ENCODE measurements around the gene RHOC. TPM values are rescaled to one million over a fixed set of nuclear protein-coding genes. Genes with fewer than 3 reads are reported as not detected.
"Not testable (repeated sequence)": the region's sequence is repeated elsewhere in the genome, so short reads cannot be mapped to it uniquely, and the experiment has no call there.

The RHOC gene
- total and polyA plus RNA-seq, 2 donors (not counting 1 experiment from before 2014, with no cell fraction given): 21.0 to 28.3 TPM

- H3K4me3 Mint-ChIP-seq: no peak overlapping the region
- CTCF ChIA-PET: interaction anchor here (1.1 to 9.7 kb wide), 3 partner anchors 9 to 352 kb away, joined by 3 to 109 read pairs (median 3); partner anchors contain the start of gene LRIG2
Measured at GRCh38 chr1:112721966-112722524, 15.1 kb upstream of the RHOC start.

GRCh38 chr1:112721294-112721693 lies 14.4 kb upstream of the RHOC start:
- not testable (repeated sequence) for H3K4me3 Mint-ChIP-seq
- peaks cover 17% of the 10 kb centered on the region for H3K4me1 Mint-ChIP-seq

More at GRCh38 chr1:112721966-112722524, 15.1 kb upstream of the RHOC start:
- Histone ChIP-seq H3K27me3 (replicated peaks in 1 of 4; ENCODE audit: control extremely low read depth in 1 of 4, control insufficient read depth in 3 of 4, insufficient read depth in 4 of 4, low read length in 3 of 4) (peaks cover 0 to 22% (median 12%) of the 10 kb centered on the region in 4 experiments), H3K9me3 (ENCODE audit: control extremely low read depth in 1 of 3, control insufficient read depth in 2 of 3, insufficient read depth in 1 of 3, low read length in 2 of 3) (no peaks in the 10 kb centered on the region), H3K4me3 (ENCODE audit: control extremely low read depth in 1 of 5, extremely low read depth in 1 of 5, insufficient read depth in 1 of 5, low read depth in 2 of 5, low read length in 4 of 5) (no peak overlapping the region), H4K20me1 (ENCODE audit: control insufficient read depth, insufficient read depth, low read length, poor library complexity, severe bottlenecking) (no peaks in the 10 kb centered on the region), H3K4me2 (replicated peaks; ENCODE audit: low read depth, low read length, poor library complexity, severe bottlenecking) (no peak overlapping the region), H3K9ac (ENCODE audit: low read length) (no peak overlapping the region), H3K4me1 (ENCODE audit: control insufficient read depth in 2 of 2, insufficient read depth in 2 of 2, low read length in 2 of 2) (peaks cover 8 to 25% of the 10 kb centered on the region in 2 donors), H3K79me2 (ENCODE audit: control insufficient read depth, insufficient read depth, low read length) (no peaks in the 10 kb centered on the region), H3K36me3 (replicated peaks in 1 of 2; ENCODE audit: control extremely low read depth in 1 of 2, control insufficient read depth in 1 of 2, extremely low read depth in 1 of 2, insufficient read depth in 2 of 2, low read length in 1 of 2) (no peaks in the 10 kb centered on the region), H3K27ac (ENCODE audit: low read length in 2 of 2) (no peak overlapping the region), H2AFZ (ENCODE audit: insufficient read depth, low read depth, low read length, poor library complexity, severe bottlenecking) (no peak overlapping the region)
- no peaks in the 10 kb centered on the region for H3K9me3 Mint-ChIP-seq (ENCODE audit: insufficient read depth)
- intact Hi-C loops (cut with micrococcal nuclease): no loop called here
- peaks cover 14% of the 10 kb centered on the region for H3K4me1 Mint-ChIP-seq
- POLR2A ChIA-PET: no interaction called here
- WGBS (ENCODE audit: insufficient coverage): 91% methylated on average over 8 of the region's 10 CpGs
- DNase-seq: no peak
- ATAC-seq (ENCODE audit: low read depth): no peak
- H3K27me3 Mint-ChIP-seq: peaks cover 36% of the 10 kb centered on the region
- no peak for TF ChIP-seq CTCF (IDR thresholded peaks at IDR 0.05)
- TF ChIP-seq EZH2 (IDR thresholded peaks at IDR 0.05; ENCODE audit: borderline replicate concordance, insufficient read depth, low read depth, low read length, poor library complexity, severe bottlenecking): no peak
- no peak overlapping the region for H3K27ac Mint-ChIP-seq

More at GRCh38 chr1:112721294-112721693, 14.4 kb upstream of the RHOC start:
- POLR2A ChIA-PET; H3K4me2 ChIP-seq (replicated peaks; ENCODE audit: low read depth, low read length, poor library complexity, severe bottlenecking); H3K79me2 ChIP-seq (ENCODE audit: control insufficient read depth, insufficient read depth, low read length); DNase-seq; H3K36me3 ChIP-seq (replicated peaks in 1 of 2; ENCODE audit: control extremely low read depth in 1 of 2, control insufficient read depth in 1 of 2, extremely low read depth in 1 of 2, insufficient read depth in 2 of 2, low read length in 1 of 2); H3K27ac ChIP-seq (ENCODE audit: low read length in 2 of 2); H4K20me1 ChIP-seq (ENCODE audit: control insufficient read depth, insufficient read depth, low read length, poor library complexity, severe bottlenecking); H3K9ac ChIP-seq (ENCODE audit: low read length); ATAC-seq (ENCODE audit: low read depth); H3K4me3 ChIP-seq (ENCODE audit: control extremely low read depth in 1 of 5, extremely low read depth in 1 of 5, insufficient read depth in 1 of 5, low read depth in 2 of 5, low read length in 4 of 5); H3K9me3 Mint-ChIP-seq (ENCODE audit: insufficient read depth); H3K9me3 ChIP-seq (ENCODE audit: control extremely low read depth in 1 of 3, control insufficient read depth in 2 of 3, insufficient read depth in 1 of 3, low read length in 2 of 3); H2AFZ ChIP-seq (ENCODE audit: insufficient read depth, low read depth, low read length, poor library complexity, severe bottlenecking); intact Hi-C loops (cut with micrococcal nuclease); H3K27ac Mint-ChIP-seq: not testable (repeated sequence)
- WGBS (ENCODE audit: insufficient coverage): 79% methylated on average over 2 of the region's 2 CpGs
- CTCF ChIA-PET: interaction anchor here (0.5 to 9.7 kb wide), 8 partner anchors 10 to 353 kb away, joined by 3 to 109 read pairs (median 3); partner anchors contain the start of gene LRIG2
- peaks cover 36% of the 10 kb centered on the region for H3K27me3 Mint-ChIP-seq
- H3K4me1 ChIP-seq (ENCODE audit: control insufficient read depth in 2 of 2, insufficient read depth in 2 of 2, low read length in 2 of 2): peaks cover 8 to 27% of the 10 kb centered on the region in 2 donors
- peaks cover 0 to 22% (median 12%) of the 10 kb centered on the region in 4 experiments for H3K27me3 ChIP-seq (replicated peaks in 1 of 4; ENCODE audit: control extremely low read depth in 1 of 4, control insufficient read depth in 3 of 4, insufficient read depth in 4 of 4, low read length in 3 of 4)

Measured in B cell (primary cell).